SW 1271 (cell line): Measurements from ENCODE around the gene GNAT1.
"Not testable (repeated sequence)": the region's sequence is repeated elsewhere in the genome, so short reads cannot be mapped to it uniquely, and the experiment has no call there.

Experiments used
- DNase-seq, 2 experiments: peaks; one replicate each; lab custom pipeline; 2025; lab: John Stamatoyannopoulos, UW

GNAT1 gene

DNA sequence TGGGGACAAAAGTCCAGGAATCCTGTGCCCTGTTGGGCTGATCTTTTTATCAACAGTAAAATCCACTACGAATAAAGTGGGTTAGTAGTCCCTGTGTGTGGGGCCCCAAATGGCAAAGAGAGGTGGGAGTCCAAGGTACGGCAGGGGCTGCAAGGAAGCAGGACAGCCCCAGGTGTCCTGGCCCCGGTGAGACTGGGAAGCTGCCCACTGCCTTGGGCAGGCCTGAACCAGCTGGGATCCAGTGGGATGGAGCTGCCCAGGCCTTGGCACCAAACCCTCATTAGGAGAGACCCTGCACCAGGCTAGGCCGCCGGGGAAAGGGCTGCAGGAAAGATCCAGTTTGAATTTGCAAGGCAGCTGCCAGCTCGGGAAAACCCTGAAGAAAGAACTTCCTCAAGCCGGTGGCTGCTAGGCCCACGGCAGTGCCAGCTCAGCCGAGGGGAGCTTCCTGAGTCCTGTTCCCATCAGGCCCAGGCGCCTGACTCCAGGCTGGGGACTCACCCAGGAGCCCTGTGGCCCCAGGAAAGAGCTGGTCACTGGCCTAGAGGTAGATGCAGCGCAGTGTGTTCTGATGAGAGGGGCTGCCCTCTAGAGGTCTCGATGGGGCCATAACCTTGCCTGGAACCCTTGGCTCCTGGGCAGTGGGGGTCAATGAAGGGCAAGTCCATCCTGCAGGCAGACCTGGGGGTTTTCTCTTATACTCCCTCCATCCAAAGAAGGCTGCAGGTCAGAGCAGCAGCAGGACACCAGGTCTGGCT, 30.2 kb downstream of the GNAT1 start:
- no peak for DNase-seq

DNA sequence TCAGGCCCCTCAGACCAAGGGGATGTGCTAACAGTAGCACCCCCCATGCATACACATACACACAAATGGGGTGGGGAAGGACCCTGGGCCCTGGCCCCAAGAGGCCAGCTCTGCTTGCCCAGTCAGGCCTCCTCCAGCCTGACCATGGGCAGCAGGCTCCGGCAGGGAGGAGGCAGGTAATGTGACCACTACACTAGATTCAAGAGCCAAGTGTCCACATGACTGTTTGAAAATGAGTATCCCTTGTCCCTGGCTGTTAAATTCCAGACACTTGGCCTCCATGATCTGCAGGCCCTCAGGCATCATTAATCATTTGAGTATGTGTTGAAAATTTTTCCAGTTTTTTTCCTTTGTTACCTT, 30.7 kb downstream of the GNAT1 start:
- DNase-seq: no peak

DNA sequence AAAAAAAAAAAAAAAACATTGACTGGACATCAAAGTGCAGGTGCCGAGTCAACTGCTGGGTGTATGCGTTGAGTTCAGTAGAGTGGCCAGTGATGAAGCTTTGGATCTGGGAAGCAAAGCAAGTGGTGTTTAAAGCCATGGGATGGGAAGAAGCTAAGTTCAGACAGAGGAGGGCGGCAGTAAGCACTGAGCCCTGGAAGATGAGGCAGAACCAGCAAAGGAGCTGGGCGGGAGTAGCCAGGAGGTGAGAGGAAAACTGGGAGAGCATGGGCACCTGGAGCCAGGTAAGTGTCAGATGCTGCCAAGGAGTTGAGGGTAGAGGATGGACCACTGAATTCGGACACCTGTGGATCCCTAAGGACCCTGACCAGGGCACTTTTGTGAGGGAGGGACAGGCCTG, 33.2 kb downstream of the GNAT1 start:
- no peak for DNase-seq

DNA sequence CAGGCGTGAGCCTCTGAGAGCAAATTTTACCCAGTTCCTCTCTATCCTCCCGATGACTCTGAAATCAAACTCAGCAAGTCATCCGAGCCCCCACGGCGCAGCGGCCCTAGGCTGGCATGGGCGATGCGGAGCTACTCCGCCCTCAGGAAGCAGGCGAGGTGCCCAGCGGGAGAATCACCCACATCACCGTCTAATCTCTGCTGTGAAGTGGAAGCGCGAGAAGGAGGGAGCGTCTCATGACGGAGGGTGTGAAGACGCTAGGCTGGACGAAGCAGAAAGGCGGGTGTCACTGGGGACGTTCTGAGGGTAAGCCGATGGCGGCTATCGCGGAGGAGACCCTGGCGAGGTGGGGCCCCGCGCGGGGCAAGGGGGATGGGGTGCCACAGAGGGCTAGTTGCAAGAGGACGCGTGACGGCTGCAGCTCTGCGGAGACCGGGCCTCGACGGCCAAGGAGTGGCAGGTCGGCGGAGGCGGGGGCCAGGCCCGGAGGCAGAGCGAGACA, 35.5 kb downstream of the GNAT1 start:
- no peak for DNase-seq

DNA sequence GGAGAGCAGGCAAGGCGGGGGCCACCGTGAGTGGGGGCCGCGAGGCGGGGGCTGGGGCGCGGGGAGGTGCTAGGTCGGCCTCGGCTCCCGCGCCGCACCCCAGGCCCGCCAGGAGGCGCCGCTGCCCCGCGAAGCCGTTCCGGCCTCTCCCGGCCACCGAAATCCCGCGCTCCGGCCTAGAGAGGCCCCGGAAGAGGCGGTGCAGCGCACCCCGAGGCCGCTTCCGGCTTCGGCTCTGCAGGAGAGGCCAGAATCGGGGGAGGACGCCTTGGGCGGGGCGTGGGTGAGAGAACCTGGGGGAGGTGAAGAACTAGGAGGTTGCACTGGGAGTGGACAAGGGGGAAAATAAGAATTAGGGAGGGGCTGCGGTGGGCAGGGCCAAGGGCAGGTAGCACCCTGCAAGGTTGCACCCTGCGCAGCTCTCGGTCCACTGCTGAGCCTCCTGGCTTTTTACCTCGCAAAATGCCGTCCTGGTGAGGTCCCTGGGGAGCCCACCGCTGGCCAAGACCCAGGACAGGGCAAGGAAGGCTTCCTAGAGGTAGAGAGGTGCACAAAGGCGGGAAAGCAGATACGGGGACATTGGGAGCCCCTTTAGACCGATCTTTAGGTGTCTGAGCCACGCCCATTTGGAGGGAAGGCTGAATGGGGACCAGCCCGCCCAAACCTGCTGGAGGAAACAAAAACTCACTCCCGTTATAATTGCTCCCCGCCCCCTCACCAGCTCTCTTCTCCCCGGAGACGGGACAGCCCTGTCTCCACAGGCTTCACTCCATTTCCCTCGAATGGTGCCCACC, 36.2 kb downstream of the GNAT1 start:
- peak; percentile 68 to 70 for DNase-seq

DNA sequence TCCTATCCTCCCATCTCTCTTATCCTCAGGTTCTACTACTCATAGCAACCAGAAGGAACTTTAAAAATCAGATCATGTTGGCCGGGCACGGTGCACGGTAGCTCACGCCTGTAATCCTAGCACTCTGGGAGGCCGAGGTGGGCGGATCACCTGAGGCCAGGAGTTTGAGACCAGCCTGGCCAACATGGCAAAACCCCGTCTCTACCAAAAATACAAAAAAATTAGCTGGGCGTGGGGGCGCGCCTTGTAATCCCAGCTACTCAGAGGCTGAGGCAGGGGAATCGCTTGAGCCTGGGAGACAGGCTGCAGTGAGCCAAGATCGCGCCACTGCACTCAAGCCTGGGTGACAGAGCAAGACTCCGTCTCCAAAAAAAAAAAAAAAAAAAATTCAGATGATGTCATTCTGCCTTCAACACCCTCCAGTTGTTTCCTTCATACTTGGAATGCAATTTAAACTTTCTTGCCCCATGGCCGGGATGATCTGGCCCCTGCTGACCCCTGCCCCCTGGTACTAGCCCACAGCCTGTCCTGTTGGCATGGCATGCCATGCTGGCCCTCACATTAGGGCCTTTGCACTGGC, 36.9 kb downstream of the GNAT1 start:
- not testable (repeated sequence) for DNase-seq

DNA sequence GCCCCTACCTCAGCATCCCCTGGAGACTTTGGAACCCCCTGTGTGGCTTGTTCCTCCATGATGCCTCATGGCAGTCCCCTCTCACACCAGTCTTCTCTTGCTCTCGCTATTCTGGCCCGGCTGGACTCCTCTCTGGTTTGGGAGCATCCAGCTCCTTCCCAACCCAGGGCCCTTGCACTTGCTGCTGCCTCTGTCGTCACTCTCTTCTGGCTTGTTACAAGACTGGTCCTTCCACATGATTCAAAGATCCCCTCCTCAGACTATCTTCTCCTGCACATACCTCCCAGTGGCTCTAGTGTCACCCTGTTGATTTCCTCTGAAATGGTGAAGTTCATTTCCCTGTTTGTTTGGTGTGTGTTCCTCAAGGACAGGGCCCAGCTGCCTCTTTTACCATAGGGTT, 38.1 kb downstream of the GNAT1 start:
- DNase-seq: no peak

DNA sequence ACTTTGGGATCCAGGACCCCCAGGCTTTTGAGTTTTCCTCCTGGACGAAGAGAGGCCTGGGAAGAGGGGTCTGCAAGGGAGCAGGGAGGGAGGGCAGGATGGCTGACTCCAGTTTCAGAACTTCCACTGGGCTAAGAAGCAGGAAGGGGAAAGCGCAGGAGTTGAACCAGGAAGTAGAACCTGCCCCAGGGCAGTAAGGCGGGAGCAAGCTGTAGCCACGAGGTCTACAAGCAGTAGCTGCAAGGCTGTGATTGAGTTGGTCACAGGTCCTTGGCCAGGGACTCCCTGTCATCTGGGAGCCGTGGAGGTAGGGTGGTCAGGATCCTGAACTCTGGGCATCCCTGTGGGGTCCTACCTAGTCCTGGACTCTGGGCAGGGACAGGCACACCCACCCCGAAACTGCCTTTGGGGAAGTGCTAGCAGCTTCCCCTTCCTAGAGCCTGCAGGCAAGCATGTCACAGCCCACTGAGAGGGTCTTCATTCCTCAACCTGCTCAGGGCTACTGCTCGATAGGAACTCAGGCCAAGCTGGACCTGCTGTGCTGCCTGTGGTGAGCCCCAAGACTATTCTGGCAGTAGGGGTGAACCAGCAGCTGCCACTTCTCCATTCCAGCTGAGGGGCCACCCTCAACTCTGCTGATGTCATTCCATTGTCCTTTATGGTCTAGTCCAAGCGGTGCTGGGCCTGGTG, 38.8 kb downstream of the GNAT1 start:
- DNase-seq: no peak

DNA sequence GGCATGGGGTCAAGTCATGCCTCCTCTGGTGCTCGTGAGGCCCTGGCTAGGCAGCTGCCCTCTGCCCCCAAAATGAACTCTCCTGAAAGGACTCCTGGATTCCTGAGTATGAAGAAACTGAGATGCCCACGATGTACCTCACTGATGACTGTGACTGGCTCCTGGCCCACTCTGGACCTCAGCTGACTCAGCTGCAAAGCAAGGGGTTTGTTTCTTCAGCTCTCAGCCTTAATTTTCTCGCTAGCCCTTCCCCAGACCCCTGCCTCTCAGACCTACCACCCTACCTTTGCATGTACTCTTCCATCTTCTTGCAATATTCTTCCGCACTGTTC, 39.4 kb downstream of the GNAT1 start:
- no peak for DNase-seq

DNA sequence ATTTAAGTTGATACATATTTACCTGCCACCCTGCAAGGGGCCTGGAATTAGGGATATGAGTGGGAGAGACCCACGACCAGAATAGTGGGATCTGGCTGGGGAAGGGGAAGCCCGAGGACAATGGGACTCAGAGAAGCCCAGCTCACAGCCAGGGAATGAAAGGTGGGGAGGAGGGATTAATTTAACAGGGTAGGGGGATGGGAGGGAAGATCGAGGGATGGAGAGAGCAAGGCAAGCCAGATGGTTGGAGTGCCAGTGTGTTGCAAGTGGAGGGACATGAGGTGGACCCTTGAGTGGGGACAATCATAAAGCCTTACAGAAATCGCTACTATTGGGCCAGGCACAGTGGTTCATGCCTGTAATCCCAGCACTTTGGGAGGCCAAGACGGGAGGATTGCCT, 40.2 kb downstream of the GNAT1 start:
- DNase-seq: no peak

DNA sequence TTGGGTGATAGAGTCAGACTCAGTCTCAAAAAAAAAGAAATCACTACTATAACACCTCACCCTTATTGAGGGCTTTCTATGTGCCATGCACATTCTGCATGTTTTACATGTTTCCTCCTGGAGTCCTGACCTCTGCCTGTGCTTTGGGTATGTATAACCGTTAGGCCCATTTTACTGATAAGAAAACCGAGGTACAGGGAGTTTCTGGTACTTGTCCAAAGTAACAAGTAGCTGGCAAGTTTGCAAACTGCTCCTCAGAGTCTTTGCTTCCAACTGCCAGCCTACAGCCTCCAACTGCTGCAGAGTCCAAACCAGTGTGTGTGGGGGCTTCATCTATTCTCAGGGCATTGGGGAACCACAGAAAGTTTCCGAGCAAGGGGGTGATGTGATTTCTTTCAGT, 40.9 kb downstream of the GNAT1 start:
- DNase-seq: no peak

DNA sequence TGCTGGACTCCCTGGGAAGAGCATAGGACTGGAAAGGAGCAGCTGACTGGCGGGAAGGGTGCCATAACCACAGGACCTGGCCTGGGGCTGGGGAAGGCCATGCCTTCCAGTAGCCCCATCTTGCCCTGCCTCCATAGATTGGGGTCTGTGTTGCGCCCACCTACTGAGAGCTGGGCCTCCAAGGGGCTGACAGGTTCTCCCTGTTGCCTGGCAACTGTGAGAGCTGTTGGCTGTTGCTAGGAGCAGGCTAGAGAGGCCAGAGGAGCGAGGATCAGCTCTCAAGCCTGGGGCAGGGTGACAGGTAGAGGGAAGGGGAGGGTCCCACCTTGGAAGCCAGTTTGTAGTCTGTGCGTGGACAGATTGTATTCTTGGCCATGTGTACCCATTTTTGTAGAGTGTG, 41.8 kb downstream of the GNAT1 start:
- DNase-seq: no peak

DNA sequence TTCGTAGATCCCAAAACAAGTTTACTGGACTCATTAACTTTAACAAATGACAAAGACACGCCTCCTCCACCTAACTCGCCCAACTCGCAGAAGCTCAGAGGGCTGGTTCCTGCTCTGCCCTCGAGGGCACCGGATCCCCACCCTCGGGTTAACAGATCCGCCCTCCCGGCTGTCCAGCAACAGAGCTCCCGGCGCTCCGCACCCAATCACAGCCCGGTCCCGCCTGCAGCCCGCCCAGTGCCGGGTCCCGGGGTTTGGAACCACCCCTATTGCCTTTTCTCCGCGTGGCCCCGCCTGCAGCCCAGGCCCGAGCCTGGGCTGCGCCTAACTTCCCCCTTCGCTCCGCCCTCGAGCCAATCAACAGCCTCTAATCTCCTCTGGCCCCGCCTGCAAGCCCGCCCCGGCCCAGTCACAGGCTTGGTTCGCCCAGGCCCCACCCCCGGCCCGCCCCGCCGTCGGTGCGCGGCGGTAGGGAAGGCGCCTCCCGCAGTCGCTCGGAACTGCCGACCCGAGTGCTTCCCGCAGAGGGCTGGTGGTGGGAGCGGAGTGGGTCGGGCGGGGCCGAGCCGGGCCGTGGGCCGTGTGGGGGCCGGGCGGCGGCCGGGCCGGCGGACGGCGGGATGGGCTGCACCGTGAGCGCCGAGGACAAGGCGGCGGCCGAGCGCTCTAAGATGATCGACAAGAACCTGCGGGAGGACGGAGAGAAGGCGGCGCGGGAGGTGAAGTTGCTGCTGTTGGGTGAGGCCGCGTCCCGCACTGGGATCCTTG, 44.5 kb downstream of the GNAT1 start, which contains the start of gene GNAI2:
TSS of gene GNAI2 (plus strand) at position 489 of the 768 bp plus-strand sequence. CDS start at position 621, 132 bp downstream.
- peak; percentile 88 to 93 for DNase-seq

DNA sequence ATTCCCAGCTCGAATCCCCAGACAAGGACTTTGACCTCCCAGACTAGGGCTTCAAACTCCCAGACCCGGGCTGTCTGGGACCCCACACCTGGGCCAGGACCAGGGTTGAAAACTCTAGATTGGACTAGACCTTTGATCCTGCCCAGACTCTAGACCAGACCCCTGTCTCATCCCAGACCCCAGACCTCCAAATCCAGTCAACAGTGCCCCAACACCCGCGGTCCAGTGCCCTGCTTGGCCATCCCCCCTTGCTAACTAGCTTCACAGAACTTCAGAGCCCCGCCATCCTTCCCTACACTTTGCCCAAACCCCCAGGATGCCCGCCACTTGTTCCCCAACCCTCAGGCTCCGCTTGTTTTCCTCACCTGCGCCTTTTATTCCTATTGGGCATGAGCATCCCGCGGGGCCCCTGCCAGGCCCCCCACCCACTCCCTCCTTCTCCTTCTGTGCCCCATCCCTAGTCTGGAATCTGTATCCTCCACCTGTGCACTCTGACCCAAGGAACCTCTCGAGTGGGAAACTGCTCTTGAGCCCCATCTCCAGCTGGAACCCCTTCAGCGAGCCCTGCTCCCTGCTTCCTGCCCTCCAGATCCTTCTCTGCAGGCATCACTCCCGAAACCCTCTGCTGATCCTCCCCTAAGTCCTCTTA, 45.2 kb downstream of the GNAT1 start:
- DNase-seq: no peak

DNA sequence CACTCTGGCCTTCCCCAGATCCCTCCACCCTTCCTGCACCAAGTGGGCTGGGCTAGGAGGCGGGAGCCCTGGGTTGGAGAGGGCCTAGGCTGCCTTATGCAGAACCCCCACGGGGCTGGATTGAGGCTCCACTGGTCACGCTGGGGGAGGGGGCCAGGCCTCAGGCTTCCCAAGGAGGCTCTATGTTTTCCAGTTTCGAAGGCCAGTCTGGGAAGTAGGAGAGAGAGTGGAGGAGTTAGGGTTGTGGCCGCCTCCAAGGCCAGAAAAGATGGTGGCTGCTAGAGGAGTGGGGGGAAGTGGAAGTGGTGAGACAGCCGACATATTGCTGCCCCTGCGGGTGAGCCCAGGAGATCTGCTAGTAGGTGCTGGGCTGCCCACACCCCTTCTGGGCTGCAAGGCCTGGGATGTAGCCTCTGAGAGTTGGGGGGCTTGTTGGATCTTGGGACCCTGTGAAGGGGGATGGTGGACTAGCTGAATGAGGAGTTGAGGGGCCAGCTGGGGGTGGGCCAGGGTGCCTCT, 45.8 kb downstream of the GNAT1 start:
- DNase-seq: no peak

DNA sequence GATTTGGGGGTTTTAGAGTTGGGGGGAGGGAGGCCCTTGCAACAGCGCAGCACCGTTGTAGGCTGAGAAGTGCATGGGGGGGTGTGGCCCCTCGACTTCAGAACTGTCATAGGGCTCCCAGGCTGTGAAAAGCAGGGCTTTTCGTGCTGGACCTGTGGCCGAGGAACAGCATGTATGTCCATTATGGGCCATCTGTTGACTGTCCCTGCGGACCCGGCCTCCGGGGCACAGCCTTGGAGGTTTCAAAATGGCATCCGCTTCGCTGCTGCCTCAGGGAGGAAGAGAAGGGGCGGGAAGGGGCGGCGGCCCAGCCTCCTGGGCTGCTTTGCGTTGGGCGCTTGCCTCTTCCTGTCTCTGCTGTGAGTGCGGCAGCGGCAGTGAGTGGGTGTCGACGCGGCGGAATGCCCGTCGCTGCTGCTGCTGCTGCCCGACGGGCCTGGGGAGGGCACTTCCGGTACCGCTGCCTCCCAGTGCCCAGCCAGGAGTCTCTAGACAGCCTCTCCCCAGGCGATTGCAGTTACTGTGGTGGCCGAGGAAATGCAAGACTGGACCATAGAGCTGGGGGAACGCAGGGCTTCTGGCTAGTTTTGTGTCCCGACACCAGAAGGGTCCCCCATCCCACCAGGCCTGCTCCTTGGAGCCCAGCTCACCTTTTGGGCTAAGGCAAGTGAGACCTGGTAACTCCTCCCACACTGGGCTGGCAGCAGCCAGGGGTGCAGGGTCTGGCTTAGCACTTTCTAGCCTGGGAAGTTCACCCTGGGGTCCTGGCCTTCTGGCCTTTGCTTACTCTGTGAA, 46.5 kb downstream of the GNAT1 start:
- peak; percentile 45 to 74 for DNase-seq

DNA sequence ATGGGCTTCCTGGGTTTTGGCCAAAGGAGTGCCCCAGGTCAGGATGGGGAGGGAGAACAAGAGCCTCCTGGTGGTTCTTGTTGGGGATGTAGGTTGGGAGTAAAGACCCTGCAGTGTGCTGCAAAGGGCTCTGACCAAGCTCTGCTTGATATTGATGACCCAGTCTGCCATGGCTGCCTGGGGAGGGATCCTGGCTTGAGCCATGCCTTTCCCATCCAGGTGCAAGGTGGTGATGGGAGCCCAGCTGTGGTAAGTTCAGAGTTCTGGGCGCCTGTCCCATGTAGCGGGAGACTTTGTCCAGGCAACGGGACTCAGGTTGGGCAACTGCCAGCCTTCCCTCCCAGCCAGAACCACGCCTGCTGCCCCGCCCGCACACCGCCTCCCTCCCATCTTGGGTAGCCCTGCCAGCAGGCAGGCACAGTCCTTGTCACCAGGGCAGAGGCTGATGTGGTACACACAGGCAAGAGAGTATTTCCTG, 47.2 kb downstream of the GNAT1 start:
- no peak for DNase-seq

DNA sequence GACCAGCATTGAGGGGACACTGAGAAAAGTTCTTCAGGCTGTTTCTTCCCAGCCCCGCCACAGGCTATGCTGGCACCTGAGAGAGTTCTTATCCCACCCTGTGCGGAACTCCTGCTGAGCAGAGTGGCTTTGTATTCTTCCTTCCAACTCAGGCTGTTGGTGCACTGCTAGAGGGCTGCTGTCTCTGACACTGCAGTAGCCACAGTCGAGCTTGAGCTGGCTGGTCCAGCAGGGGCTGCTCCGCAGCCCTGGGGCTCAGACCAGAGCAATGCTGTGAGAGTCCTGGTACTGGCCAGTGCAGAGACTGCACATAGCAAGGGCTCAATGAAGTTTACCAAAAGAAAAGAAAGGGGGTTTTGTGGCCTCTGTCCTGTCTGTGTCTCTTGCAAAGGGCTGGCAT, 48.2 kb downstream of the GNAT1 start:
- no peak for DNase-seq

DNA sequence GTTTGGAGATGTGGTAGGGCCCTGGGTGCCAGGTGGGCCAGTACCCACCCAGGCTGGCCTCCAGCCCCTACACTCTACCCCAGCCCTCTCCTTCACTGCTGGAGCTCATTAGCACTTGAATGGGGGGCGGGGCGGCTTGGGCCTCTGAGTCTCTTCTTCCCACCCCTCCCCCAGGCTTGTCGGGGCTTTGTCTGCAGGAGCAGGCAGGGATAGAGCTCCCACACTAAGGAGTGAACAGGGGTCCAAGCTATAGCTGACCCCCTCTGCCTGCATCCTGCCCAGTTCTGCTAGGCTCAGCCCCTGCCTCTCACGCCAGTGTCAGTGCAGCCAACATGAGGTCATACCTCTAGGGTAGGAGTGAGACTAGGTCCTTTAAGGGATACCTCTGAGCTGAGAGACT, 49.8 kb downstream of the GNAT1 start:
- no peak for DNase-seq
